Peyer's patch (tissue), 4 donors: ENCODE results near the gene FGF16.

Experiments used
- CTCF ChIP-seq, 6 experiments: fragments of 450-650 bp in 4 of 6; fragments of 200-600 bp in 2 of 6; sonication (generic) in 1 of 6; IDR thresholded peaks; one replicate each; pipeline ENCODE4 v1.5.1; 2017 to 2019; ENCODE audit warnings: antibody characterized with exemption in 6 of 6, mild to moderate bottlenecking in 3 of 6, moderate library complexity in 1 of 6
- POLR2A ChIP-seq, 2 donors: fragments of 450-650 bp; IDR thresholded peaks; one replicate each; pipeline ENCODE4 v1.5.1; 2017; ENCODE audit warnings: antibody characterized with exemption in 2 of 2, mild to moderate bottlenecking in 2 of 2, moderate library complexity in 2 of 2

GRCh38 chrX:77502951-77503525, 55.8 kb downstream of the FGF16 start:
- TF ChIP-seq CTCF (IDR thresholded peaks at IDR 0.05) (no peak), POLR2A (IDR thresholded peaks at IDR 0.05) (no peak)
